BJ (cell line): ENCODE results near the gene DIAPH3. TPM values are rescaled to one million over a fixed set of nuclear protein-coding genes. Genes with fewer than 3 reads are reported as not detected.
A peak's percentile ranks its signal among the peaks of the same experiment; 100 is the strongest.

Experiments
- CTCF ChIA-PET: fragments of 350-600 bp; formaldehyde crosslinking; extraction: SDS; loops from one replicate; lab custom pipeline; 2021; ENCODE audit warnings: antibody characterized with exemption, inconsistent platforms; lab: Yijun Ruan, JAX
- POLR2A ChIA-PET: fragments of 300-600 bp; sonication (Branson Sonifier 250); formaldehyde crosslinking; extraction: SDS; loops from one replicate; lab custom pipeline; 2021; ENCODE audit warnings: antibody characterized with exemption; lab: Charles Lee
- DNase-seq: peaks from one replicate; pipeline ENCODE4 v3.0.0-alpha.2; 2011; ENCODE audit warnings: low read depth
- H3K27me3 ChIP-seq: 2 replicates; pipeline ENCODE4 v1.6.0; 2011; ENCODE audit warnings: low read length; ENCODE audit not compliant: control insufficient read depth, insufficient read depth
- H3K36me3 ChIP-seq: 2 replicates; pipeline ENCODE4 v1.5.1; 2011; ENCODE audit warnings: low read length; ENCODE audit not compliant: control insufficient read depth, insufficient read depth
- H3K4me3 ChIP-seq: 2 replicates; pipeline ENCODE4 v1.5.1; 2011; ENCODE audit warnings: low read depth, mild to moderate bottlenecking, control low read depth, low read length
- CTCF ChIP-seq: IDR thresholded peaks from 2 replicates; pipeline ENCODE4 v1.5.1; 2011; ENCODE audit warnings: low read depth, mild to moderate bottlenecking, control low read depth, inconsistent platforms, low read length, moderate library complexity; ENCODE audit not compliant: insufficient read depth
- polyA plus RNA-seq: library from polyadenylated mRNA; depleted of rRNA; stranded (reverse); fragments of >200 nt; gene quantifications from 2 replicates; pipeline ENCODE4 v1.2.3, GENCODE V29; 2011

Gene DIAPH3
- polyA plus RNA-seq, 1 experiment = 8.5 TPM

GRCh38 chr13:59863621-59864020 is 300.1 kb downstream of the DIAPH3 start:
- no peak for DNase-seq
- Histone ChIP-seq H3K27me3 (no peaks in the 10 kb centered on the region), H3K4me3 (no peak overlapping the region), H3K36me3 (no peaks in the 10 kb centered on the region)
- POLR2A ChIA-PET = no interaction called here
- CTCF ChIA-PET = no interaction called here
- no peak for TF ChIP-seq CTCF

GRCh38 chr13:59861676-59862075 is 302.1 kb downstream of the DIAPH3 start:
- no peaks in the 10 kb centered on the region for H3K27me3 ChIP-seq
- DNase-seq = no peak
- CTCF ChIA-PET = no interaction called here
- H3K36me3 ChIP-seq = no peaks in the 10 kb centered on the region
- POLR2A ChIA-PET = no interaction called here
- no peak overlapping the region for H3K4me3 ChIP-seq
- no peak for TF ChIP-seq CTCF

DNA sequence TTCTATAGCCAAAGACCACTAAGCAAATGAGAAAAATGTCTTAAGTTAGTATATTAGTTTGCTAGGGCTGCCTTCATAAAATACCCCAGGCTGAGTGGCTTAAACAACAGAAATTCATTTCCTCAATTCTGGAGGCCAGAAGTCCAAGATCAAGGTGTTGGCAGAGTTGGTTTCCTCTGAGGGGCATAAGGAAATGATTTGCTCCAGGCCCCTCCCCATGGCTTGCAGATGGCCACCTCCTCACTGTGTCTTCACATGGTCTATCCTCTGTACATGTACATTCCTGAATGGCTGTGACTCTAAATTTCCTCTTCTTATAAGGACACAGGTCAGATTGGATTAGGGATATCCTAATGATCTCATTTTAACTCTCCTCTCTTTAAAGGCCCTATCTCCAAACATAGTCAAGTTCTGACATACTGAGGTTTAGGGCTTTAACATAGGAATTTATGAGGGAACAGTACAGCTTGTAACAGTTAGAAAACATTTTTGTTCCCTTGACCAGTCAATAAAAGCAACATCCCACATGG is 307.4 kb downstream of the DIAPH3 start:
- CTCF ChIA-PET = no interaction called here
- peak; percentile 24 for DNase-seq
- no peak overlapping the region for H3K4me3 ChIP-seq
- no peak for TF ChIP-seq CTCF
- POLR2A ChIA-PET = no interaction called here
- no peaks in the 10 kb centered on the region for H3K27me3 ChIP-seq
- H3K36me3 ChIP-seq = no peaks in the 10 kb centered on the region

GRCh38 chr13:59846845-59847620 is 316.7 kb downstream of the DIAPH3 start:
- ChIA-PET POLR2A (no interaction called here), CTCF (interaction anchor here (0.8 kb wide), 1 partner anchor 10 kb away, joined by 5 read pairs; no protein-coding TSS in a partner anchor)
- Histone ChIP-seq H3K4me3 (no peak overlapping the region), H3K27me3 (no peaks in the 10 kb centered on the region), H3K36me3 (no peaks in the 10 kb centered on the region)
- DNase-seq = no peak
- TF ChIP-seq CTCF = no peak

DNA sequence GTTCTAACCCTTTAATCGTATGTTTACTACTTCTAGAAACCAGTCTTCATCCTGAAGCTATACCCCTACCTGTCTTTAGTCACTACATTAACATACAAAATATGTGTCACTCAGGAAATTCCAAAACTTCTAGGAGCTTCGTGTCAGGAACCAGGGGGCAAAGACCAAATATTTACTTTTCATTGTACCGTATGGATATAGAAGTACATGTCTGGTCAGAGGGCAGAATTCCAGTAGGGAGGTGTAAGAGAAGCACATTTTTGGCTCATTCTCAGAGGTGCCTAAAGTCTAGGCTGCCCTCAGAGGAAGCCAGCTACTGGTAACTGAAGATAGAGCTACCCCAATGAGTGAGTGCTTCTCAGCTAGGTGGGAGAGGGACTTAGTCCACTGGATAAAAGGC is 320.7 kb downstream of the DIAPH3 start:
- POLR2A ChIA-PET = no interaction called here
- Histone ChIP-seq H3K4me3 (no peak overlapping the region), H3K36me3 (no peaks in the 10 kb centered on the region), H3K27me3 (no peaks in the 10 kb centered on the region)
- no peak for DNase-seq
- CTCF ChIA-PET = interaction anchor here (0.6 kb wide), 2 partner anchors 11 to 119 kb away, joined by 3 read pairs; no protein-coding TSS in a partner anchor
- no peak for TF ChIP-seq CTCF
